GM12891 (cell line): ENCODE data around the gene LTO1.

Experiments
- POLR2A ChIP-seq: IDR thresholded peaks from 2 replicates; pipeline ENCODE4 v1.6.1; 2011; ENCODE audit warnings: low read depth, low read length, control low read depth
- POLR2AphosphoS5 ChIP-seq: IDR thresholded peaks from 2 replicates; pipeline ENCODE4 v1.6.1; 2011; ENCODE audit warnings: low read depth, low read length, control low read depth
- TAF1 ChIP-seq: IDR thresholded peaks from 2 replicates; pipeline ENCODE4 v1.6.1; 2011; ENCODE audit warnings: low read depth, low read length, control low read depth

DNA sequence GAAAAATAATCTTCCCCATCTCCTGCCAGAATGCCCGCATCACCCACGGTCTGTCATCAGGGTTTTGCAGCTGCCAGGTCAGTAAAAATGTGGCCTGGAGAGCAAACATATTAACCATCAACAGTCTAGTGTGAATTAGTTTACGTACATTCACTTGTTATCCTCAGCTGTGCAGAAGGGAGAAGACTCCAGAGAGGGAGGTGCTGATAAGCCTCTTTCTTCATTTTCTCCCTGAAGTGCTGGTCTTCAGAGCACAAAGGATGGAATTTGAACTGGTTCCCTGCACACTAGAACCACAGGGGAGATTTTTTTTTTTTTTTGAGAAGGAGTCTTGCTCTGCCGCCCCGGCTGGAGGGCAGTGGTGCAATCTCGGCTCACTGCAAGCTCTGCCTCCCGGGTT is 20.4 kb upstream of the LTO1 start:
- TF ChIP-seq POLR2A (no peak), POLR2AphosphoS5 (no peak), TAF1 (no peak)
